K562 (cell line): ENCODE results near the gene ISM1. TPM values are rescaled to one million over a fixed set of nuclear protein-coding genes. Genes with fewer than 3 reads are reported as not detected.

Experiments used
- ATAC-seq: fragments of 200-7000 bp; cut with Tn5 transposase; 3 replicates; pipeline ENCODE4 v1.9.1; 2020; ENCODE audit warnings: moderate library complexity
- BruUV-seq: library from RNA; stranded (reverse); fragments of 400-500 nt; replicated peaks from 2 replicates; lab custom pipeline; 2021; lab: Mats Ljungman, UMichigan
- CTCF ChIA-PET: fragments of 300-600 bp; formaldehyde crosslinking; extraction: SDS; loops from one replicate; lab custom pipeline; 2021; ENCODE audit warnings: low intra/inter-chr PET ratio; lab: Yijun Ruan, JAX
- POLR2A ChIA-PET: fragments of 300-600, 350-650 bp; sonication (Branson Sonifier 250); formaldehyde crosslinking; extraction: SDS; loops from one replicate; lab custom pipeline; 2021; ENCODE audit warnings: antibody characterized with exemption, inconsistent platforms; lab: Yijun Ruan, JAX
- DNase-seq, 4 experiments: peaks; one replicate each; pipeline versions ENCODE4 v3.0.0 to v3.0.0-alpha.2; 2011 to 2018; ENCODE audit warnings: low spot score in 3 of 4, mixed read lengths in 3 of 4; ENCODE audit errors: extremely low read depth in 1 of 4
- FAIRE-seq: peaks from 2 replicates; lab custom pipeline; 2011; peaks lifted over from hg19 to GRCh38; lab: Jason Lieb, UNC
- H2AFZ ChIP-seq: 2 replicates; pipeline ENCODE4 v1.6.0; 2011; ENCODE audit warnings: low read depth, low read length, control low read depth, inconsistent platforms
- H3K27ac ChIP-seq: fragments of 200-600 bp; 3 replicates; pipeline ENCODE4 v1.8.0; 2011; ENCODE audit warnings: low read depth, mild to moderate bottlenecking, control low read depth, inconsistent platforms, low read length, moderate library complexity, mixed read lengths; ENCODE audit errors: extremely low read depth
- H3K27me3 ChIP-seq, 2 experiments: fragments of 300-600 bp in 1 of 2; 2 replicates in 1 of 2; 3 replicates in 1 of 2; pipeline versions ENCODE4 v1.6.0 to v1.8.0; 2011; ENCODE audit warnings: inconsistent platforms in 2 of 2, low read length in 2 of 2, mild to moderate bottlenecking in 1 of 2, mixed read lengths in 1 of 2, moderate library complexity in 1 of 2; ENCODE audit not compliant: control insufficient read depth in 2 of 2, insufficient read depth in 2 of 2
- H3K36me3 ChIP-seq: fragments of 300-600 bp; 3 replicates; pipeline ENCODE4 v1.8.0; 2011; ENCODE audit warnings: mild to moderate bottlenecking, low read length, inconsistent platforms; ENCODE audit not compliant: control insufficient read depth, insufficient read depth
- H3K4me1 ChIP-seq, 2 experiments: fragments of 200-600 bp in 1 of 2; replicated peaks in 1 of 2; 2 replicates in 1 of 2; 3 replicates in 1 of 2; pipeline versions ENCODE4 v1.5.1 to v1.8.0; 2011; ENCODE audit warnings: inconsistent platforms in 2 of 2, low read length in 2 of 2, mild to moderate bottlenecking in 1 of 2, mixed read lengths in 1 of 2, moderate library complexity in 1 of 2; ENCODE audit not compliant: control insufficient read depth in 2 of 2, insufficient read depth in 2 of 2
- H3K4me2 ChIP-seq: 2 replicates; pipeline ENCODE4 v1.6.1; 2011; ENCODE audit warnings: low read length, control low read depth, inconsistent platforms, mixed read lengths; ENCODE audit not compliant: insufficient read depth
- H3K4me3 ChIP-seq: fragments of 200-600 bp; sonication (generic), shearing (Covaris generic); 2 replicates; pipeline ENCODE4 v1.5.1; 2016; ENCODE audit warnings: control low read depth, inconsistent platforms
- H3K79me2 ChIP-seq: fragments of 200-600 bp; 3 replicates; pipeline ENCODE4 v1.8.0; 2011; ENCODE audit warnings: low read length, inconsistent platforms; ENCODE audit not compliant: control insufficient read depth, insufficient read depth
- H3K9ac ChIP-seq, 2 experiments: 2 replicates each; pipeline versions ENCODE4 v1.6.0 to v1.6.1; 2011; ENCODE audit warnings: low read depth in 2 of 2, low read length in 2 of 2, control low read depth in 1 of 2, inconsistent platforms in 1 of 2, mild to moderate bottlenecking in 1 of 2, mixed read lengths in 1 of 2; ENCODE audit not compliant: insufficient read depth in 1 of 2
- H3K9me1 ChIP-seq: one replicate; pipeline ENCODE4 v1.6.0; 2011; ENCODE audit warnings: inconsistent platforms, mild to moderate bottlenecking, low read length, moderate library complexity; ENCODE audit not compliant: control insufficient read depth, insufficient read depth
- H3K9me3 ChIP-seq: replicated peaks from 2 replicates; pipeline ENCODE4 v1.5.1; 2011; ENCODE audit warnings: low read depth, low read length, inconsistent platforms; ENCODE audit not compliant: control insufficient read depth, insufficient read depth
- H4K20me1 ChIP-seq: replicated peaks from 2 replicates; pipeline ENCODE4 v1.6.1; 2011; ENCODE audit warnings: low read length, inconsistent platforms, mixed read lengths; ENCODE audit not compliant: control insufficient read depth, insufficient read depth
- BMI1 ChIP-seq: fragments of 150-350 bp; IDR thresholded peaks from 2 replicates; pipeline ENCODE4 v1.6.1; 2014; ENCODE audit warnings: low read length
- CSDE1 ChIP-seq, 2 experiments: fragments of 450-650 bp; IDR thresholded peaks; 2 replicates each; pipeline ENCODE4 v1.6.1; 2016; ENCODE audit warnings: mild to moderate bottlenecking in 1 of 2
- DDX20 ChIP-seq: fragments of 450-650 bp; IDR thresholded peaks from 2 replicates; pipeline ENCODE4 v1.6.1; 2016; ENCODE audit warnings: missing genetic modification characterization, low read depth, mild to moderate bottlenecking, missing compliant biosample characterization, moderate library complexity
- JUNB ChIP-seq: fragments of 450-650 bp; formaldehyde crosslinking; conservative IDR thresholded peaks from 2 replicates; pipeline ENCODE4 v1.4.0; 2020; ENCODE audit warnings: mild to moderate bottlenecking
- MLLT1 ChIP-seq, 2 experiments: fragments of 450-650 bp; IDR thresholded peaks; 2 replicates each; pipeline ENCODE4 v1.6.1; 2016
- PML ChIP-seq: IDR thresholded peaks from 2 replicates; pipeline ENCODE4 v1.6.1; 2012; ENCODE audit warnings: low read length, inconsistent platforms
- TRIM25 ChIP-seq: fragments of 450-650 bp; IDR thresholded peaks from 2 replicates; pipeline ENCODE4 v1.7.0; 2016; ENCODE audit warnings: borderline replicate concordance
- ZC3H8 ChIP-seq: fragments of 450-650 bp; IDR thresholded peaks from 2 replicates; pipeline ENCODE4 v1.6.1; 2017
- ZNF280B ChIP-seq: fragments of 250-450 bp; sonication (Bioruptor Pico); IDR thresholded peaks from 2 replicates; pipeline ENCODE4 v1.5.1; 2021; ENCODE audit warnings: mild to moderate bottlenecking
- ZNF311 ChIP-seq: fragments of 250-450 bp; sonication (Bioruptor Pico); IDR thresholded peaks from 2 replicates; pipeline ENCODE4 v1.4.0; 2020; ENCODE audit warnings: mild to moderate bottlenecking, moderate library complexity
- WGBS: fragments of 100-300 bp; shearing (Covaris generic); methylation state at CpG from one replicate; pipeline ENCODE4 v1.1.6; 2016; ENCODE audit warnings: low coverage, mixed read lengths; ENCODE audit not compliant: insufficient coverage; ENCODE audit errors: missing lambda C conversion rate; 5-methylcytosine and 5-hydroxymethylcytosine counted together
- in situ Hi-C: fragments of 300-500 bp; cut with MboI; formaldehyde crosslinking; loops from 4 replicates; pipeline ENCODE4 v1.15.0; 2018; ENCODE audit warnings: inconsistent platforms, mixed read lengths
- intact Hi-C: fragments of 100-400 bp; cut with micrococcal nuclease; formaldehyde crosslinking; loops from 2 replicates; pipeline ENCODE4 v1.14.2; 2022
- polyA plus RNA-seq, 8 experiments: library from polyadenylated mRNA; depleted of rRNA in 4 of 8; stranded (reverse) in 5 of 8; unstranded in 3 of 8; fragments of >200 nt; fragmentation: Nextera tagmentation in 2 of 8; fragmentation: Illumina TruSeq in 1 of 8; extraction: Ambion mirVana in 2 of 8; extraction: Trizol in 1 of 8; gene quantifications; 2 replicates each; pipeline versions ENCODE4 v1.2.1 to v1.2.3, GENCODE V29; 2011 to 2014; ENCODE audit warnings: inconsistent platforms in 1 of 8, missing spikeins in 1 of 8
- total RNA-seq, 7 experiments: library from RNA; depleted of rRNA in 6 of 7; stranded (reverse); fragments of >200 nt in 6 of 7; fragmentation: Illumina TruSeq in 2 of 7; extraction: Trizol in 2 of 7; gene quantifications; 2 replicates each; pipeline versions ENCODE4 v1.2.1 to v1.2.3, GENCODE V29; 2011 to 2021; ENCODE audit warnings: low replicate concordance in 1 of 7

ISM1 gene
- total and polyA plus RNA-seq, 9 of the 15 experiments (the other 6 are each of a cell fraction or from before 2014, with no cell fraction given) = not detected

- ChIA-PET POLR2A (no interaction called here), CTCF (no interaction called here)
- no peak for ATAC-seq
- no peak overlapping the region for H2AFZ ChIP-seq
- no peak for TF ChIP-seq PML
- TF ChIP-seq BMI1 = no peak
- TF ChIP-seq MLLT1 (IDR thresholded peaks at IDR 0.05) = no peak
- TF ChIP-seq ZC3H8 = no peak
- no peak for TF ChIP-seq CSDE1 (IDR thresholded peaks at IDR 0.05)
- no peak for TF ChIP-seq JUNB (CRISPR knock-in tag)
- no peak for TF ChIP-seq DDX20
- no peak for TF ChIP-seq ZNF280B (CRISPR knock-in tag)
- TF ChIP-seq TRIM25 = no peak
- TF ChIP-seq ZNF311 (CRISPR knock-in tag) = no peak
- H3K36me3 ChIP-seq = no peaks in the 10 kb centered on the region
- H3K4me1 ChIP-seq = no peaks in the 10 kb centered on the region
- H3K27ac ChIP-seq = no peak overlapping the region
- no peaks in the 10 kb centered on the region for H3K9me3 ChIP-seq
- 3% methylated on average over 3 of the region's 5 CpGs for WGBS
- no peak overlapping the region for H3K4me2 ChIP-seq
- no TSS peak for BruUV-seq
- H3K4me3 ChIP-seq = no peak overlapping the region
- H3K79me2 ChIP-seq = no peaks in the 10 kb centered on the region
- FAIRE-seq = no peak
- in situ Hi-C loops (no loop called here), intact Hi-C loops (no loop called here)
- no peak overlapping the region for H3K9ac ChIP-seq
- no peak for DNase-seq
- H4K20me1 ChIP-seq = no peaks in the 10 kb centered on the region
- no peaks in the 10 kb centered on the region for H3K27me3 ChIP-seq
- no peaks in the 10 kb centered on the region for H3K9me1 ChIP-seq
Measured at GRCh38 chr20:13205848-13206434, 15.1 kb upstream of the ISM1 start.
